OCI-LY1 (cell line): ENCODE measurements around the gene MMP14.
A peak's percentile ranks its signal among the peaks of the same experiment; 100 is the strongest.
"Not testable (repeated sequence)": the region's sequence is repeated elsewhere in the genome, so short reads cannot be mapped to it uniquely, and the experiment has no call there.

Source experiments
- H2AFZ ChIP-seq: fragments of 200-600 bp; sonication (generic), shearing (Covaris generic); 2 replicates; pipeline ENCODE4 v1.6.0; 2014; ENCODE audit warnings: antibody characterized with exemption, mild to moderate bottlenecking, low read length
- H3F3A ChIP-seq: fragments of 200-600 bp; sonication (generic), shearing (Covaris generic); 2 replicates; pipeline ENCODE4 v1.6.0; 2014; ENCODE audit warnings: mild to moderate bottlenecking, antibody characterized with exemption, low read length, moderate library complexity; ENCODE audit not compliant: insufficient read depth
- H3K27ac ChIP-seq: fragments of 200-600 bp; sonication (generic); 2 replicates; pipeline ENCODE4 v1.5.1; 2014; ENCODE audit warnings: low read length, mixed run types, mild to moderate bottlenecking, low read depth; ENCODE audit not compliant: poor library complexity, severe bottlenecking
- H3K27me3 ChIP-seq: fragments of 200-600 bp; sonication (generic); 2 replicates; pipeline ENCODE4 v1.6.0; 2014; ENCODE audit warnings: antibody characterized with exemption, mild to moderate bottlenecking, low read length, moderate library complexity; ENCODE audit not compliant: insufficient read depth
- H3K36me3 ChIP-seq: fragments of 200-600 bp; sonication (generic); 2 replicates; pipeline ENCODE4 v1.6.1; 2014; ENCODE audit warnings: mild to moderate bottlenecking, antibody characterized with exemption, low read length, moderate library complexity, mixed read lengths; ENCODE audit not compliant: insufficient read depth
- H3K4me1 ChIP-seq: fragments of 200-600 bp; sonication (generic); 2 replicates; pipeline ENCODE4 v1.5.1; 2014; ENCODE audit warnings: mild to moderate bottlenecking, low read length, moderate library complexity; ENCODE audit not compliant: insufficient read depth, severe bottlenecking
- H3K4me2 ChIP-seq: fragments of 200-600 bp; sonication (generic), shearing (Covaris generic); 2 replicates; pipeline ENCODE4 v1.6.1; 2014; ENCODE audit warnings: low read length
- H3K4me3 ChIP-seq: fragments of 200-600 bp; sonication (generic); 2 replicates; pipeline ENCODE4 v1.5.1; 2014; ENCODE audit warnings: low read length, low read depth, mild to moderate bottlenecking, mixed read lengths; ENCODE audit not compliant: poor library complexity, severe bottlenecking
- H3K79me2 ChIP-seq: fragments of 200-600 bp; shearing (Covaris generic); 2 replicates; pipeline ENCODE4 v1.6.1; 2016; ENCODE audit warnings: mixed run types, low read length, mixed read lengths; ENCODE audit not compliant: insufficient read depth
- H3K9ac ChIP-seq: fragments of 200-600 bp; sonication (generic), shearing (Covaris generic); 2 replicates; pipeline ENCODE4 v1.6.1; 2014; ENCODE audit warnings: mild to moderate bottlenecking, low read length, mixed read lengths
- H3K9me2 ChIP-seq: fragments of 200-600 bp; sonication (generic), shearing (Covaris generic); 2 replicates; pipeline ENCODE4 v1.6.1; 2014; ENCODE audit warnings: low read depth, mild to moderate bottlenecking, low read length, mixed read lengths
- H3K9me3 ChIP-seq: fragments of 200-600 bp; shearing (Covaris generic); 2 replicates; pipeline ENCODE4 v1.6.1; 2014; ENCODE audit warnings: low read length, mixed read lengths
- H4K20me1 ChIP-seq: fragments of 200-600 bp; sonication (generic), shearing (Covaris generic); 2 replicates; pipeline ENCODE4 v1.6.0; 2016; ENCODE audit warnings: mild to moderate bottlenecking, low read length; ENCODE audit not compliant: insufficient read depth
- EZH2 ChIP-seq: fragments of 200-600 bp; sonication (generic), shearing (Covaris generic); IDR thresholded peaks from 2 replicates; pipeline ENCODE4 v1.8.0; 2017; ENCODE audit warnings: borderline replicate concordance, mixed run types, mild to moderate bottlenecking, antibody characterized with exemption, low read length, moderate library complexity, mixed read lengths
- TF ChIP-seq, protein P1 (sequence below): fragments of 200-600 bp; sonication (generic), shearing (Covaris generic); IDR thresholded peaks from 2 replicates; pipeline ENCODE4 v1.5.1; 2017; ENCODE audit warnings: mild to moderate bottlenecking, antibody characterized with exemption, low read length, moderate library complexity, mixed read lengths

Gene MMP14

DNA sequence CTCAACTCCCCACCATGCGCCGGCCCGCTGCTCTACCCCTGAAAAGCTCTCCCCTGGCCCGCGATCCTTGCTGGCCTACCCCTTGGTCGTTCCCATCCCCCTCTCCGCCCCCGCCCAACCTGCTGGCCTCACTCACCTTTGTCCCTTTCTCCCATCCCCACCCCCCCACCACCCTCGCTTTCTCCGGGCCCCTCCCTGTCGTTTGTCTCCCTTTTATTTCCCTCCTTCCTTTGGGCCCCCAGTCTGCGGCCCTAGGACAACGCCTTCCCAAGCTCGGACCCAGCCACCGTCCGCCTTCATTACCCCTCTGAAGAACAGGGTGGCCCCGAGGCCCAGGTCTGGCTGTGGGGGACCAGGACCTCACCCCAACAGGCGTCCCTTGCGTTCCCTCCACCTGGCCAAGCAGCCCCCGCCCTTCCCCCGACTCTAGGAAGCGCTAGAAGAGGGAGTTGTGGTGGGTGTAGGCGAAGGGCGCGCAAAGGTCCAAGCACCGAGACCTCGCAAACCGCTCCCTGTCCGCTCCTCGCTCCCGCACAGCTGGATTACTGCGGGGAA is 14.3 kb upstream of the MMP14 start:
- H3K27ac ChIP-seq: no peak overlapping the region
- no peaks in the 10 kb centered on the region for H3K36me3 ChIP-seq
- no peaks in the 10 kb centered on the region for H3K79me2 ChIP-seq
- no peaks in the 10 kb centered on the region for H3K9me3 ChIP-seq
- TF ChIP-seq, protein P1, sequence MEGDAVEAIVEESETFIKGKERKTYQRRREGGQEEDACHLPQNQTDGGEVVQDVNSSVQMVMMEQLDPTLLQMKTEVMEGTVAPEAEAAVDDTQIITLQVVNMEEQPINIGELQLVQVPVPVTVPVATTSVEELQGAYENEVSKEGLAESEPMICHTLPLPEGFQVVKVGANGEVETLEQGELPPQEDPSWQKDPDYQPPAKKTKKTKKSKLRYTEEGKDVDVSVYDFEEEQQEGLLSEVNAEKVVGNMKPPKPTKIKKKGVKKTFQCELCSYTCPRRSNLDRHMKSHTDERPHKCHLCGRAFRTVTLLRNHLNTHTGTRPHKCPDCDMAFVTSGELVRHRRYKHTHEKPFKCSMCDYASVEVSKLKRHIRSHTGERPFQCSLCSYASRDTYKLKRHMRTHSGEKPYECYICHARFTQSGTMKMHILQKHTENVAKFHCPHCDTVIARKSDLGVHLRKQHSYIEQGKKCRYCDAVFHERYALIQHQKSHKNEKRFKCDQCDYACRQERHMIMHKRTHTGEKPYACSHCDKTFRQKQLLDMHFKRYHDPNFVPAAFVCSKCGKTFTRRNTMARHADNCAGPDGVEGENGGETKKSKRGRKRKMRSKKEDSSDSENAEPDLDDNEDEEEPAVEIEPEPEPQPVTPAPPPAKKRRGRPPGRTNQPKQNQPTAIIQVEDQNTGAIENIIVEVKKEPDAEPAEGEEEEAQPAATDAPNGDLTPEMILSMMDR: no peak
- TF ChIP-seq EZH2: no peak
- no peaks in the 10 kb centered on the region for H4K20me1 ChIP-seq
- no peak overlapping the region for H2AFZ ChIP-seq
- H3K4me1 ChIP-seq: peaks cover 43% of the 10 kb centered on the region
- H3K27me3 ChIP-seq: no peaks in the 10 kb centered on the region
- no peak overlapping the region; the same call in 1 of the 2 replicates for H3K9ac ChIP-seq
- peak overlapping the region; percentile 63; the same call in 1 of the 2 replicates for H3K4me2 ChIP-seq
- no peaks in the 10 kb centered on the region for H3F3A ChIP-seq
- peak overlapping the region; percentile 47 for H3K4me3 ChIP-seq
- no peaks in the 10 kb centered on the region for H3K9me2 ChIP-seq

DNA sequence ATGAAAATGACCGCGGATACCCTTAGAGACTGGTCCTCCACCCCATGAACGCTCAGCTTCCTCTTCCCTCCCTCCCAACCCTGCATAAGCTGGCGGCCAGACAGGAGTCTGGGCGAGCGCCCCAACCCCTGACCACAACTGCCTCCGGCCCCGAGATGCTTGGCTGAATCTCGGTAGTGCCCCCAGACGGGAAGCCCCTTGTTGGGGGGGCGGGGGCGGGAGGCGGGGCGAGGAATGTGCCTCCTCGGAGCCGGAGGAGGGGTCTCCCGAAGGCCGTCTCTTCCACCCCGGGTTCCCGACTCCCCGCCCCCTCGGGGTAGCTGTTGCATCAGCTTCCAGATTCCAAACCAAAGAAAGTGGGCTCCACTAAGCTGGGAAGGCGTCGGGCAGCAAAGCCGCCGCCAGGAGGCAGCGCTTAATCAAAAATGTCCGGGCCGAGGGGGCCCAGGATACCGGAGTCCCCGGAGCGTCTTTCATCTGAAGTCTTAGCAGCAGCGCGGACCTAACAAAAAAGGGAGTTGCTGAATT is 13.8 kb upstream of the MMP14 start:
- no peak overlapping the region for H2AFZ ChIP-seq
- H3K9me3 ChIP-seq: no peaks in the 10 kb centered on the region
- H3K9me2 ChIP-seq: no peaks in the 10 kb centered on the region
- H3K27ac ChIP-seq: no peak overlapping the region
- no peak for TF ChIP-seq EZH2
- TF ChIP-seq, protein P1: peak; percentile 81
- no peaks in the 10 kb centered on the region for H4K20me1 ChIP-seq
- peak overlapping the region; percentile 47 for H3K4me3 ChIP-seq
- no peaks in the 10 kb centered on the region for H3K27me3 ChIP-seq
- peaks cover 43% of the 10 kb centered on the region for H3K4me1 ChIP-seq
- no peaks in the 10 kb centered on the region for H3F3A ChIP-seq
- no peaks in the 10 kb centered on the region for H3K79me2 ChIP-seq
- H3K36me3 ChIP-seq: no peaks in the 10 kb centered on the region
- H3K9ac ChIP-seq: peak overlapping the region; percentile 12; the same call in 1 of the 2 replicates
- peak overlapping the region; percentile 63 for H3K4me2 ChIP-seq

DNA sequence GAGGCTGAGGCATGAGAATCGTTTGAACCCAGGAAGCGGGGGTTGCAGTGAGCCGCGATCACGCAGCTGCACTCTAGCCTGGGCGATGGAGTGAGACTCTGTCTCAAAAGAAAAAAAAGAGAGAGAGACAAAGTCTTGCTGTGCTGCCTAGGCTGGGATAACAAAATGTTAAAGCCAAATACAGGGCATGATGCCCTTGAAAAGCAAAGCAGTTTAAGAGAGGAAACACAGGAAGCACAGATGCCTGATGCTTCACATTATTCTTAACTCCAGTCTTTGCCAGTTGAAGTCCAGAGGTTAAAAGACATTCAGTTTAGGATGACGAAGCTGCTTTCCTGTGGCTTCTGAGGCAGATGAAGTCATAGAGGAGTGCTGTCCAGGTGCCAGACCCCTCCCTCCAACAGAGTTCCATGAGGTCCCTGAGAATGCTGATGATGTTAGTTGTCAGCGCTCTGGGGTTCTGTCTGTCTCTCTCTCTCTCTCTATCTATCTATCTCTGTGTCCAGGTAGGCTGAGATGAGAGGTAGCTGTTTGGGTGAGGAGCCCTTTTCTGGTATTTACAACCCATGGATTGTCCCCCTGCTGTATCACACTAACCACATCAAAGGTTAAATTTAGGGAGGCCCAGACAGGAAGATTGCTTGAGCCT is 11.6 kb upstream of the MMP14 start:
- Histone ChIP-seq H3K27me3 (no peaks in the 10 kb centered on the region), H3F3A (no peaks in the 10 kb centered on the region; the same call in 1 of the 2 replicates), H2AFZ (peak overlapping the region; percentile 16; the same call in 1 of the 2 replicates), H3K9ac (no peak overlapping the region; the same call in 1 of the 2 replicates), H3K9me3 (no peaks in the 10 kb centered on the region), H3K9me2 (no peaks in the 10 kb centered on the region), H3K36me3 (no peaks in the 10 kb centered on the region), H4K20me1 (no peaks in the 10 kb centered on the region), H3K4me1 (peaks cover 38% of the 10 kb centered on the region), H3K27ac (peak overlapping the region; percentile 6), H3K4me3 (no peak overlapping the region), H3K4me2 (peak overlapping the region; percentile 44), H3K79me2 (no peaks in the 10 kb centered on the region)
- TF ChIP-seq EZH2: no peak
- TF ChIP-seq, protein P1: no peak

DNA sequence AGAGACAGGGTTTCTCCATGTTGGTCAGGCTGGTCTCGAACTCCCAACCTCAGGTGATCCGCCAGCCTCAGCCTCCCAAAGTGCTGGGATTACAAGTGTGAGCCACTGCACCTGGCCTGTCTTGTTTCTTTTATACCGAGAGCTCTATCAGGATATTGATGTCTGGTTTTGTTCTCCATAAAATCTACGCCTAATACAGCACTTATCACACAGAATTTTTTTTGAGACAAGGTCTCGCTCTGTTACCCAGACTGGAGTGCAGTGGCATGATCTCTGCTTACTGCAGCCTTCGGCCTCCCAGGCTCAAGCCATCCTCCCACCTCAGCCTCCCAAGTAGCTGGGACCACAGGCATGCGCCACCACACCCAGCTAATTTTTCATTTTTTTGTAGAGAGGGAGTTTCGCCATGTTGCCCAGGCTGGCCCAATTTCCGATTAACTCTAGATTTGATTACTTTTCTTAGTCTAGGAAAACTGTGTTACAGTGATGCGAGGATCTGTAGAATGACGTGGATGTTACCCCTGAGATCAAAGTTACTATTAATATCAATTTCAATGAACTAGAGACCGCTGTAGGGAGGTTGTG is 7.2 kb upstream of the MMP14 start:
- Histone ChIP-seq H3K4me1 (peaks cover 25% of the 10 kb centered on the region), H3K27ac (peak overlapping the region; percentile 52), H3K9ac (peak overlapping the region; percentile 77), H3K4me2 (peak overlapping the region; percentile 89), H3K4me3 (peak overlapping the region; percentile 72), H2AFZ (peak overlapping the region; percentile 21), H3K36me3 (peaks cover 23% of the 10 kb centered on the region)
- H3K9me3 ChIP-seq, H4K20me1 ChIP-seq, H3K9me2 ChIP-seq, H3F3A ChIP-seq, H3K27me3 ChIP-seq, H3K79me2 ChIP-seq: not testable (repeated sequence)
